ENCODE data around the gene RYR1.

DNA sequence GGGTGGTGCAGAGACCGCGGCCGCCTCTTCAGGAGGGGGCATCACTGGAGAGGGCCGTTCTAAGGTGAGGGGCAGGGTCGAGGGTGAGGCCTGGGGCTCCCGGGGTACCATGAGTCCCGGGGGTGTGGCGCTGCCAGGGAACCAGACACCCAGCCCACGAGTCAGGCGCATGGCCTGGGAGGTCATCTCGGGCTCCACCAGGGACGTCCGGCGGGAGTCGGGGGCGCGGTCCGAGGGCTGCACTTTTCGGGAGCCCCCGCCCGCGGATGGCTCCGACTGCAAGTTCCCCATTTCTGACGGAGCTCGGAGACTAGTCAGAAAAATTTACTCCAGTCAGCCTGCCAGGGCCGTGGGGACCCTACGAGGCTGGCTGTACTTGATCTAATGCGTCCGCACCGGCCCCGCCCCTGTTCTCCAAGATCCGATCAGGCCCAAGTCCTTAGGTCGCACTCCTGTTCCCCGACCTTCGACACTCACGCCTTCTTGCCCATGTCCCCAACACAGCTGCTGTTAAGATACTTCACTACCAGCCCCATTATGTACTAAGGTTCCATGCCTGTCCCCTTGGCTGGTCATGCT, 46.4 kb upstream of the RYR1 start:
- TF ChIP-seq, protein P1, sequence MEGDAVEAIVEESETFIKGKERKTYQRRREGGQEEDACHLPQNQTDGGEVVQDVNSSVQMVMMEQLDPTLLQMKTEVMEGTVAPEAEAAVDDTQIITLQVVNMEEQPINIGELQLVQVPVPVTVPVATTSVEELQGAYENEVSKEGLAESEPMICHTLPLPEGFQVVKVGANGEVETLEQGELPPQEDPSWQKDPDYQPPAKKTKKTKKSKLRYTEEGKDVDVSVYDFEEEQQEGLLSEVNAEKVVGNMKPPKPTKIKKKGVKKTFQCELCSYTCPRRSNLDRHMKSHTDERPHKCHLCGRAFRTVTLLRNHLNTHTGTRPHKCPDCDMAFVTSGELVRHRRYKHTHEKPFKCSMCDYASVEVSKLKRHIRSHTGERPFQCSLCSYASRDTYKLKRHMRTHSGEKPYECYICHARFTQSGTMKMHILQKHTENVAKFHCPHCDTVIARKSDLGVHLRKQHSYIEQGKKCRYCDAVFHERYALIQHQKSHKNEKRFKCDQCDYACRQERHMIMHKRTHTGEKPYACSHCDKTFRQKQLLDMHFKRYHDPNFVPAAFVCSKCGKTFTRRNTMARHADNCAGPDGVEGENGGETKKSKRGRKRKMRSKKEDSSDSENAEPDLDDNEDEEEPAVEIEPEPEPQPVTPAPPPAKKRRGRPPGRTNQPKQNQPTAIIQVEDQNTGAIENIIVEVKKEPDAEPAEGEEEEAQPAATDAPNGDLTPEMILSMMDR (IDR thresholded peaks at IDR 0.05; ENCODE audit: poor library complexity) = no peak
- no peak for TF ChIP-seq EZH2phosphoT487 (IDR thresholded peaks at IDR 0.05; ENCODE audit: low read depth, severe bottlenecking, unreplicated experiment)

Data from hepatocyte (in vitro differentiated cells).